HepG2 (cell line): ENCODE results near the gene MAJIN. TPM values are rescaled to one million over a fixed set of nuclear protein-coding genes. Genes with fewer than 3 reads are reported as not detected.
A peak's percentile ranks its signal among the peaks of the same experiment; 100 is the strongest.

Experiments
- BORCS8-MEF2B ChIP-seq: sonication (generic); formaldehyde crosslinking; IDR thresholded peaks from 2 replicates; pipeline ENCODE4 v1.8.0; 2022; ENCODE audit warnings: mild to moderate bottlenecking, missing genetic modification reagents
- FOXO1 ChIP-seq: sonication (generic); formaldehyde crosslinking; IDR thresholded peaks from 2 replicates; pipeline ENCODE4 v1.4.0; 2020; ENCODE audit warnings: missing genetic modification reagents
- HNF4G ChIP-seq, 2 experiments: sonication (generic) in 1 of 2; formaldehyde crosslinking in 1 of 2; IDR thresholded peaks; 2 replicates each; pipeline versions ENCODE4 v1.4.0 to v1.6.1; 2011 to 2020; ENCODE audit warnings: borderline replicate concordance in 2 of 2, low read depth in 2 of 2, mild to moderate bottlenecking in 2 of 2, low read length in 1 of 2, missing genetic modification reagents in 1 of 2, moderate library complexity in 1 of 2
- HOXA3 ChIP-seq: sonication (generic); formaldehyde crosslinking; IDR thresholded peaks from 2 replicates; pipeline ENCODE4 v1.5.0; 2020; ENCODE audit warnings: missing genetic modification reagents
- KDM6A ChIP-seq: IDR thresholded peaks from 2 replicates; pipeline ENCODE4 v1.6.1; 2016; ENCODE audit warnings: low read depth
- MAFK ChIP-seq, 2 experiments: IDR thresholded peaks in 1 of 2; conservative IDR thresholded peaks in 1 of 2; 2 replicates each; pipeline ENCODE4 v1.6.1; 2011; ENCODE audit warnings: improper control_type of control experiment in 2 of 2, low read length in 2 of 2
- NR2F6 ChIP-seq, 2 experiments: IDR thresholded peaks; 2 replicates each; pipeline ENCODE4 v1.6.1; 2016; ENCODE audit warnings: antibody characterized with exemption in 1 of 2, mild to moderate bottlenecking in 1 of 2
- RXRB ChIP-seq: IDR thresholded peaks from 2 replicates; pipeline ENCODE4 v1.6.1; 2016; ENCODE audit warnings: borderline replicate concordance, missing genetic modification reagents, missing compliant biosample characterization
- SALL1 ChIP-seq: sonication (generic); formaldehyde crosslinking; IDR thresholded peaks from 2 replicates; pipeline ENCODE4 v1.8.0; 2022; ENCODE audit warnings: mild to moderate bottlenecking, missing genetic modification reagents
- SIN3B ChIP-seq: fragments of 150-350 bp; IDR thresholded peaks from 2 replicates; pipeline ENCODE4 v1.6.1; 2014; ENCODE audit warnings: low read length
- SMAD1 ChIP-seq: sonication (generic); formaldehyde crosslinking; IDR thresholded peaks from 2 replicates; pipeline ENCODE4 v1.4.0; 2020; ENCODE audit warnings: missing genetic modification reagents, low read depth, mild to moderate bottlenecking, borderline replicate concordance
- SRY ChIP-seq: sonication (generic); formaldehyde crosslinking; IDR thresholded peaks from 2 replicates; pipeline ENCODE4 v1.8.0; 2022; ENCODE audit warnings: mild to moderate bottlenecking, missing genetic modification reagents
- ZFP36L1 ChIP-seq: sonication (generic); formaldehyde crosslinking; IDR thresholded peaks from 2 replicates; pipeline ENCODE4 v1.8.0; 2022; ENCODE audit warnings: mild to moderate bottlenecking, missing genetic modification reagents, moderate library complexity
- ZNF772 ChIP-seq: sonication (generic); formaldehyde crosslinking; IDR thresholded peaks from 2 replicates; pipeline ENCODE4 v1.5.0; 2020; ENCODE audit warnings: mild to moderate bottlenecking, missing genetic modification reagents
- ZSCAN21 ChIP-seq: sonication (generic); formaldehyde crosslinking; IDR thresholded peaks from 2 replicates; pipeline ENCODE4 v1.8.0; 2022; ENCODE audit warnings: mild to moderate bottlenecking, missing genetic modification reagents, moderate library complexity, borderline replicate concordance
- polyA plus RNA-seq, 8 experiments: library from polyadenylated mRNA; depleted of rRNA in 3 of 8; stranded (reverse) in 7 of 8; unstranded in 1 of 8; fragments of >200 nt; fragmentation: Illumina TruSeq in 4 of 8; extraction: Trizol in 4 of 8; gene quantifications; 2 replicates each; pipeline versions ENCODE4 v1.2.1 to v1.2.3, GENCODE V29; 2011 to 2016; ENCODE audit warnings: low read depth in 4 of 8, missing spikeins in 1 of 8, mixed read lengths in 1 of 8; ENCODE audit not compliant: insufficient read depth in 1 of 8
- total RNA-seq, 5 experiments: library from RNA; depleted of rRNA; stranded (reverse); fragments of >200 nt; fragmentation: Illumina TruSeq; extraction: Trizol; gene quantifications; 2 replicates each; pipeline ENCODE4 v1.2.3, GENCODE V29; 2016; ENCODE audit warnings: low read depth in 1 of 5
- TF ChIP-seq, protein P1 (sequence below): sonication (generic); formaldehyde crosslinking; IDR thresholded peaks from 2 replicates; pipeline ENCODE4 v1.5.1; 2020; ENCODE audit warnings: mild to moderate bottlenecking, moderate library complexity, missing genetic modification reagents
- TF ChIP-seq, protein P2 (sequence below): IDR thresholded peaks from 2 replicates; pipeline ENCODE4 v1.6.1; 2016; ENCODE audit warnings: low read depth, borderline replicate concordance

MAJIN gene
- total and polyA plus RNA-seq, 2 of the 13 experiments (the other 11 are each of a cell fraction or from before 2014, with no cell fraction given): not detected

DNA sequence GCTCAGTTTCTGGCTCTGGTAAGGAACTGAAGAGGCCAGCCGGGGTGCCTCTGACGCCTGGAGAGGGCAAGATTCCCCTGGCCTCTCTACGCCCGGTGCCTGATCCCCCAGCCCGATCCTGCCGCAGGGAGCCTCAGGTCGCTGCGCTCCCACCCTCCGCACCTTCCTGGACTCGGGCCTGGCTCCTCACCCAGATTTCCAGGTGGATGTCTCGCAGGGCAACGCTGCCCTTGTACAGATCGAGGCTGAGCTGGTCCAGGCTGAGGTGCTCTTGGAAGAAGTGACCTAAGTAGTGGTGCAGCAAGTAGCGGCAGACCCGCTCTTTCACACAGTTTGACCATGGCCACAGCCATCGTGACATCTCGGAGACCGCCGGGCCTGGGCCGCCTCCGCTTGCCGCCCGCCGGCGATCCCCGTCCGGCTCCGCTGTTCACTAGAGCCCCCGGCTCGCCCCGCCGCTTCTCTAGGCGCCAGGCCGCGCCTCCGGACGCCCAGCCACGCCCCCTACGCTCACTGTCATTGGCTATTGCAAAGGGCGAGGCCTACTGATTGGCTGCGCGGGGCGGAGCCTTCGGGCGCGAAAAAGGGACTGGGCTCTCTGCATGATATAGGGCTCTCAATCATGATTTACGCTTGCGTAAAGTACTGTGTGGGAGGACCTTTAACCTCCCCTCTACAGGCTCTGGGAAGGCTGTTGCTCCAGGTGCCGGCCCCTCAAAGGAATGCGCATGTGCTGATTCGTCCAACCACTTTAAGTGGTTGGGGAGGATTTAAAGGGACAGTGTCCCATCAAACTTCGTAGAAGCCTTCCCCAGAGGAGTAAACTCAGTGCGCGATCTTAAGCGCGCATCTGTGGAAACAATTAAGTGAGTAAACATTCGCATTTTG is 54.9 kb downstream of the MAJIN start, which contains the start of gene ATG2A (continued):
- TF ChIP-seq, protein P1, sequence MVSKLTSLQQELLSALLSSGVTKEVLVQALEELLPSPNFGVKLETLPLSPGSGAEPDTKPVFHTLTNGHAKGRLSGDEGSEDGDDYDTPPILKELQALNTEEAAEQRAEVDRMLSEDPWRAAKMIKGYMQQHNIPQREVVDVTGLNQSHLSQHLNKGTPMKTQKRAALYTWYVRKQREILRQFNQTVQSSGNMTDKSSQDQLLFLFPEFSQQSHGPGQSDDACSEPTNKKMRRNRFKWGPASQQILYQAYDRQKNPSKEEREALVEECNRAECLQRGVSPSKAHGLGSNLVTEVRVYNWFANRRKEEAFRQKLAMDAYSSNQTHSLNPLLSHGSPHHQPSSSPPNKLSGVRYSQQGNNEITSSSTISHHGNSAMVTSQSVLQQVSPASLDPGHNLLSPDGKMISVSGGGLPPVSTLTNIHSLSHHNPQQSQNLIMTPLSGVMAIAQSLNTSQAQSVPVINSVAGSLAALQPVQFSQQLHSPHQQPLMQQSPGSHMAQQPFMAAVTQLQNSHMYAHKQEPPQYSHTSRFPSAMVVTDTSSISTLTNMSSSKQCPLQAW: peak; percentile 44; the same call in 1 of the 2 replicates
- TF ChIP-seq RXRB (CRISPR knock-in tag) (peak; percentile 24; the same call in 1 of the 2 replicates), NR2F6 (IDR thresholded peaks at IDR 0.05) (peak; percentile 58), NR2F6 (CRISPR knock-in tag; IDR thresholded peaks at IDR 0.05) (peak; percentile 74), SALL1 (peak; percentile 78; the same call in 1 of the 2 replicates), HOXA3 (CRISPR knock-in tag) (peak; percentile 65; the same call in 1 of the 2 replicates), ZNF772 (CRISPR knock-in tag) (peak; percentile 69; the same call in 1 of the 2 replicates), MAFK (conservative IDR thresholded peaks at IDR 0.05 in 1 of 2, IDR thresholded peaks at IDR 0.05 in 1 of 2; ENCODE audit: low read length in 2 of 2) (no peak), SMAD1 (CRISPR knock-in tag) (no peak), SRY (CRISPR knock-in tag) (peak; percentile 45; the same call in 1 of the 2 replicates), HNF4G (IDR thresholded peaks at IDR 0.05; ENCODE audit: borderline replicate concordance, low read depth, low read length) (0 out of 2 replicates have a peak, but pooled peaks have one; percentile 8), HNF4G (CRISPR knock-in tag; IDR thresholded peaks at IDR 0.05; ENCODE audit: borderline replicate concordance, low read depth) (no peak), FOXO1 (CRISPR knock-in tag) (peak; percentile 34), BORCS8-MEF2B (CRISPR knock-in tag) (peak; percentile 68), KDM6A (0 out of 2 replicates have a peak, but pooled peaks have one; percentile 16), ZFP36L1 (CRISPR knock-in tag) (no peak), SIN3B (peak; percentile 59; the same call in 1 of the 2 replicates), ZSCAN21 (CRISPR knock-in tag) (peak; percentile 71; the same call in 1 of the 2 replicates)
- TF ChIP-seq, protein P2, sequence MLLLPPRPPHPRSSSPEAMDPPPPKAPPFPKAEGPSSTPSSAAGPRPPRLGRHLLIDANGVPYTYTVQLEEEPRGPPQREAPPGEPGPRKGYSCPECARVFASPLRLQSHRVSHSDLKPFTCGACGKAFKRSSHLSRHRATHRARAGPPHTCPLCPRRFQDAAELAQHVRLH (CRISPR knock-in tag): peak; percentile 68; the same call in 1 of the 2 replicates
- TF ChIP-seq, all 625 proteins: peak for 203
